Glomerular endothelial cell (primary cell): ENCODE measurements around the gene OR1I1. TPM values are rescaled to one million over a fixed set of nuclear protein-coding genes. Genes with fewer than 3 reads are reported as not detected.
A peak's percentile ranks its signal among the peaks of the same experiment; 100 is the strongest.
"Not testable (repeated sequence)": the region's sequence is repeated elsewhere in the genome, so short reads cannot be mapped to it uniquely, and the experiment has no call there.

ENCODE experiments used
- DNase-seq: peaks from one replicate; pipeline ENCODE4 v3.0.0-alpha.2; 2011; ENCODE audit warnings: low read depth, low spot score; ENCODE audit errors: extremely low read depth
- total RNA-seq: library from RNA; depleted of rRNA; stranded (reverse); fragments of >200 nt; gene quantifications from 2 replicates; pipeline ENCODE4 v1.2.3, GENCODE V29; 2015

The OR1I1 gene
- total RNA-seq, 1 donor from 2014 or later = not detected

GRCh38 chr19:15097980-15098379 lies 16.0 kb downstream of the OR1I1 start:
- not testable (repeated sequence) for DNase-seq

- DNase-seq = no peak
These were observed 16.4 kb downstream of the OR1I1 start for GRCh38 chr19:15098460-15098859.

- no peak for DNase-seq
These were observed 17.1 kb downstream of the OR1I1 start for GRCh38 chr19:15099017-15099582.

GRCh38 chr19:15101479-15102082 lies 19.6 kb downstream of the OR1I1 start:
- DNase-seq = peak; percentile 50

GRCh38 chr19:15104003-15104402 lies 22.0 kb downstream of the OR1I1 start:
- no peak for DNase-seq

- DNase-seq = no peak
These were observed 22.4 kb downstream of the OR1I1 start for GRCh38 chr19:15104411-15104810.

GRCh38 chr19:15105044-15105443 lies 23.0 kb downstream of the OR1I1 start:
- no peak for DNase-seq

- no peak for DNase-seq
These were observed 25.3 kb downstream of the OR1I1 start, which contains the start of gene SYDE1 for GRCh38 chr19:15107061-15108010. TSS of gene SYDE1 (plus strand) at chr19:15107401. CDS start at chr19:15107434, 33 bp downstream.

- no peak for DNase-seq
These were observed 26.3 kb downstream of the OR1I1 start for GRCh38 chr19:15108145-15108844.

GRCh38 chr19:15108845-15109767 lies 27.1 kb downstream of the OR1I1 start:
- DNase-seq = no peak

- no peak for DNase-seq
These were observed 27.9 kb downstream of the OR1I1 start for GRCh38 chr19:15109768-15110417.

- no peak for DNase-seq
These were observed 28.4 kb downstream of the OR1I1 start for GRCh38 chr19:15110418-15110815.

- no peak for DNase-seq
These were observed 29.7 kb downstream of the OR1I1 start for GRCh38 chr19:15111758-15112157.

GRCh38 chr19:15112385-15112784 lies 30.4 kb downstream of the OR1I1 start:
- DNase-seq = no peak

GRCh38 chr19:15113245-15114152 lies 31.5 kb downstream of the OR1I1 start:
- DNase-seq = no peak

GRCh38 chr19:15114153-15114540 lies 32.1 kb downstream of the OR1I1 start:
- no peak for DNase-seq

GRCh38 chr19:15115080-15115479 lies 33.1 kb downstream of the OR1I1 start:
- DNase-seq = no peak
